Measurements from ENCODE around the gene IL1B. TPM values are rescaled to one million over a fixed set of nuclear protein-coding genes. Genes with fewer than 3 reads are reported as not detected.

IL1B gene
- total and polyA plus RNA-seq, 2 of the 8 experiments (the other 6 are each of a cell fraction or from before 2014, with no cell fraction given), result not detected

GRCh38 chr2:112843288-112843687 is 6.7 kb upstream of the IL1B start:
- no peak overlapping the region for H3K4me3 ChIP-seq (ENCODE audit: extremely low read depth in 1 of 4, insufficient read depth in 2 of 4, low read depth in 3 of 4, low read length in 4 of 4)
- 0 out of 8 replicates have a peak, but pooled peaks cover 0 to 2% (median 0%) of the 10 kb centered on the region in 4 experiments for H3K36me3 ChIP-seq (ENCODE audit: control insufficient read depth in 2 of 4, insufficient read depth in 4 of 4, low read length in 3 of 4)
- H4K20me1 ChIP-seq (replicated peaks in 1 of 2; ENCODE audit: control insufficient read depth in 1 of 2, insufficient read depth in 2 of 2, low read length in 2 of 2), result no peaks in the 10 kb centered on the region
- H2BK12ac ChIP-seq (ENCODE audit: low read depth, low read length), result no peak overlapping the region
- WGBS, 2 experiments (ENCODE audit: extremely low coverage in 1 of 2, insufficient coverage in 1 of 2, insufficient read length in 1 of 2, insufficient replicate concordance in 2 of 2, low coverage in 1 of 2, low lambda C conversion rate in 2 of 2, missing lambda C conversion rate in 1 of 2), result 90% methylated on average over 2 of the region's 2 CpGs; no CpG with 5 or more reads in 1 of the 2 experiments
- H3K27me3 ChIP-seq (replicated peaks in 1 of 4; ENCODE audit: control insufficient read depth in 3 of 4, extremely low read depth in 1 of 4, insufficient read depth in 3 of 4, low read length in 3 of 4), result no peaks in the 10 kb centered on the region
- no peak overlapping the region for H4K8ac ChIP-seq (ENCODE audit: extremely low read depth, insufficient read depth, low read length)
- FAIRE-seq, result no peak
- no peak overlapping the region for H3K18ac ChIP-seq (ENCODE audit: extremely low read depth, low read length)
- ChIA-PET POLR2A (ENCODE audit: partially characterized antibody) (no interaction called here), CTCF (ENCODE audit: partially characterized antibody) (interaction anchor here (1.3 kb wide), 1 partner anchor 10 kb away, joined by 3 read pairs; no protein-coding TSS in a partner anchor)
- peaks cover 0 to 7% of the 10 kb centered on the region in 2 experiments; a peak in 2 of 4 replicates for H3K9me3 ChIP-seq (ENCODE audit: insufficient read depth in 2 of 2, low read depth in 1 of 2, low read length in 1 of 2)
- no peak overlapping the region for H2AFZ ChIP-seq (ENCODE audit: low read length)
- H2BK120ac ChIP-seq (replicated peaks; ENCODE audit: low read depth, low read length), result no peak overlapping the region
- H3K14ac ChIP-seq (ENCODE audit: insufficient read length), result no peak overlapping the region
- no peak for DNase-seq (ENCODE audit: low read depth in 1 of 2, low spot score in 2 of 2)
- H3K4me1 ChIP-seq (replicated peaks in 1 of 4; ENCODE audit: control insufficient read depth in 3 of 4, insufficient read depth in 4 of 4, low read length in 3 of 4), result peaks cover 0 to 2% (median 0%) of the 10 kb centered on the region in 4 experiments; a peak in 2 of 7 replicates
- no peak overlapping the region for H3K4me2 ChIP-seq (ENCODE audit: insufficient read depth in 1 of 2, low read depth in 2 of 2, low read length in 2 of 2)
- H3K79me1 ChIP-seq (ENCODE audit: low read depth, low read length), result no peaks in the 10 kb centered on the region
- H2AK5ac ChIP-seq (ENCODE audit: low read depth, low read length), result no peak overlapping the region
- H3K23ac ChIP-seq (ENCODE audit: insufficient read length), result no peak overlapping the region
- H2BK15ac ChIP-seq (ENCODE audit: low read length), result no peak overlapping the region
- no peaks in the 10 kb centered on the region; a peak in 1 of 4 replicates for H3K79me2 ChIP-seq (ENCODE audit: control insufficient read depth in 1 of 2, insufficient read depth in 2 of 2, low read length in 2 of 2)
- no peak overlapping the region for H3K4ac ChIP-seq (replicated peaks; ENCODE audit: insufficient read length, low read depth, low read length)
- H3K56ac ChIP-seq (replicated peaks; ENCODE audit: insufficient read length, low read depth, low read length), result no peak overlapping the region
- H4K5ac ChIP-seq (ENCODE audit: insufficient read length, low read depth, low read length), result no peak overlapping the region
- H2BK5ac ChIP-seq (ENCODE audit: low read depth, low read length), result no peak overlapping the region
- H3K27ac ChIP-seq (ENCODE audit: low read depth, low read length), result no peak overlapping the region
- H3K9ac ChIP-seq (replicated peaks in 1 of 4; ENCODE audit: extremely low read depth in 1 of 4, low read depth in 3 of 4, low read length in 3 of 4), result no peak overlapping the region
- no peak overlapping the region for H4K91ac ChIP-seq (replicated peaks; ENCODE audit: insufficient read length, low read length)
- H2BK20ac ChIP-seq (ENCODE audit: low read length), result no peak overlapping the region
- H3K23me2 ChIP-seq (ENCODE audit: low read depth, low read length), result no peaks in the 10 kb centered on the region; the same call in 1 of the 2 replicates
- TF ChIP-seq, protein P1, sequence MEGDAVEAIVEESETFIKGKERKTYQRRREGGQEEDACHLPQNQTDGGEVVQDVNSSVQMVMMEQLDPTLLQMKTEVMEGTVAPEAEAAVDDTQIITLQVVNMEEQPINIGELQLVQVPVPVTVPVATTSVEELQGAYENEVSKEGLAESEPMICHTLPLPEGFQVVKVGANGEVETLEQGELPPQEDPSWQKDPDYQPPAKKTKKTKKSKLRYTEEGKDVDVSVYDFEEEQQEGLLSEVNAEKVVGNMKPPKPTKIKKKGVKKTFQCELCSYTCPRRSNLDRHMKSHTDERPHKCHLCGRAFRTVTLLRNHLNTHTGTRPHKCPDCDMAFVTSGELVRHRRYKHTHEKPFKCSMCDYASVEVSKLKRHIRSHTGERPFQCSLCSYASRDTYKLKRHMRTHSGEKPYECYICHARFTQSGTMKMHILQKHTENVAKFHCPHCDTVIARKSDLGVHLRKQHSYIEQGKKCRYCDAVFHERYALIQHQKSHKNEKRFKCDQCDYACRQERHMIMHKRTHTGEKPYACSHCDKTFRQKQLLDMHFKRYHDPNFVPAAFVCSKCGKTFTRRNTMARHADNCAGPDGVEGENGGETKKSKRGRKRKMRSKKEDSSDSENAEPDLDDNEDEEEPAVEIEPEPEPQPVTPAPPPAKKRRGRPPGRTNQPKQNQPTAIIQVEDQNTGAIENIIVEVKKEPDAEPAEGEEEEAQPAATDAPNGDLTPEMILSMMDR (IDR thresholded peaks at IDR 0.05; ENCODE audit: control extremely low read depth in 1 of 3, insufficient read depth in 1 of 3, low read depth in 1 of 3, low read length in 3 of 3), result no peak
- TF ChIP-seq GTF2F1 (IDR thresholded peaks at IDR 0.05; ENCODE audit: borderline replicate concordance, low read depth, low read length), result no peak
- TF ChIP-seq JUN (IDR thresholded peaks at IDR 0.05; ENCODE audit: low read depth, low read length), result no peak
- no peak for TF ChIP-seq TAF7 (optimal IDR thresholded peaks at IDR 0.05; ENCODE audit: borderline replicate concordance, low read depth, low read length)
- TF ChIP-seq TAF1 (IDR thresholded peaks at IDR 0.05; ENCODE audit: low read depth, low read length), result no peak
- TF ChIP-seq HDAC2 (IDR thresholded peaks at IDR 0.05; ENCODE audit: borderline replicate concordance in 1 of 2, low read depth in 2 of 2, low read length in 2 of 2), result no peak
- no peak for TF ChIP-seq CBX5 (IDR thresholded peaks at IDR 0.05; ENCODE audit: low read depth, low read length)
- no peak for TF ChIP-seq MAFK (IDR thresholded peaks at IDR 0.05; ENCODE audit: low read depth, low read length)
- no peak for TF ChIP-seq JUND (IDR thresholded peaks at IDR 0.05; ENCODE audit: low read length)
- TF ChIP-seq SRF (IDR thresholded peaks at IDR 0.05; ENCODE audit: low read depth, low read length), result no peak

Measured in H1 (cell line).